Mesothelial cell of epicardium (in vitro differentiated cells): ENCODE measurements around the gene HAPLN3. TPM values are rescaled to one million over a fixed set of nuclear protein-coding genes. Genes with fewer than 3 reads are reported as not detected.

ENCODE experiments used
- DNase-seq, 2 experiments: peaks; one replicate each; pipeline ENCODE4 v3.0.0; 2021; ENCODE audit warnings: low spot score in 2 of 2; ENCODE audit not compliant: unreplicated experiment in 2 of 2
- H3K27ac Mint-ChIP-seq: 2 replicates; pipeline ENCODE4 v1.8.0; 2021; ENCODE audit warnings: mixed read lengths
- H3K27me3 Mint-ChIP-seq: 2 replicates; pipeline ENCODE4 v1.8.0; 2021; ENCODE audit warnings: low read depth, mixed read lengths
- H3K36me3 Mint-ChIP-seq: 2 replicates; pipeline ENCODE4 v1.8.0; 2021; ENCODE audit warnings: mixed read lengths
- H3K4me1 Mint-ChIP-seq: 2 replicates; pipeline ENCODE4 v1.8.0; 2021; ENCODE audit warnings: mixed read lengths
- H3K4me3 Mint-ChIP-seq: 2 replicates; pipeline ENCODE4 v1.8.0; 2021; ENCODE audit warnings: mild to moderate bottlenecking, moderate library complexity, mixed read lengths
- H3K9me3 Mint-ChIP-seq: 2 replicates; pipeline ENCODE4 v1.8.0; 2021; ENCODE audit warnings: mixed read lengths
- total RNA-seq: library from RNA; stranded (reverse); gene quantifications from 3 replicates; pipeline ENCODE4 v1.2.1, GENCODE V29; 2021
- TF ChIP-seq, protein P1 (sequence below): fragments of 200-600 bp; sonication (generic); IDR thresholded peaks from one replicate; pipeline ENCODE4 v1.5.0; 2021; ENCODE audit warnings: antibody characterized with exemption; ENCODE audit not compliant: unreplicated experiment

The HAPLN3 gene
- total RNA-seq, 1 donor from 2014 or later: 3.9 TPM

DNA sequence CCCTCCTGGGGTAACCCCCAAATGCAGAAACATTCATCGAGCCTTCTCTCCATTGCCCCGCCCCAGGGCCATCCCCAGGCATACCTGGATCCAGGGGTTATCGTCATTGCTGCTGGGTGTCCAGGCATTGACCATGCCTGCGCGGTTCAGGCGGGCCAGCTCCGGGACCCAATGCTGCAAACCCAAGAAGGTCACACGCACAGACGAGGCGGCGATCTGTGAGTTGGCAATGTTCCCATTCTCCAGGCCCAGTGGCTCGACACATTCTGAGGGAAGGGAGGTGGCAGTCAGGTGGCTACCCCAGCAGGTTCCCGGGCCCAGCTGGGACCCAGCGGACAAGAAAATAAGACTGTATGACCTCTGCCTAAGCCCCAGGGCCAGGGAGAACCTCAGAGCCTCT is 11.8 kb upstream of the HAPLN3 start:
- TF ChIP-seq, protein P1, sequence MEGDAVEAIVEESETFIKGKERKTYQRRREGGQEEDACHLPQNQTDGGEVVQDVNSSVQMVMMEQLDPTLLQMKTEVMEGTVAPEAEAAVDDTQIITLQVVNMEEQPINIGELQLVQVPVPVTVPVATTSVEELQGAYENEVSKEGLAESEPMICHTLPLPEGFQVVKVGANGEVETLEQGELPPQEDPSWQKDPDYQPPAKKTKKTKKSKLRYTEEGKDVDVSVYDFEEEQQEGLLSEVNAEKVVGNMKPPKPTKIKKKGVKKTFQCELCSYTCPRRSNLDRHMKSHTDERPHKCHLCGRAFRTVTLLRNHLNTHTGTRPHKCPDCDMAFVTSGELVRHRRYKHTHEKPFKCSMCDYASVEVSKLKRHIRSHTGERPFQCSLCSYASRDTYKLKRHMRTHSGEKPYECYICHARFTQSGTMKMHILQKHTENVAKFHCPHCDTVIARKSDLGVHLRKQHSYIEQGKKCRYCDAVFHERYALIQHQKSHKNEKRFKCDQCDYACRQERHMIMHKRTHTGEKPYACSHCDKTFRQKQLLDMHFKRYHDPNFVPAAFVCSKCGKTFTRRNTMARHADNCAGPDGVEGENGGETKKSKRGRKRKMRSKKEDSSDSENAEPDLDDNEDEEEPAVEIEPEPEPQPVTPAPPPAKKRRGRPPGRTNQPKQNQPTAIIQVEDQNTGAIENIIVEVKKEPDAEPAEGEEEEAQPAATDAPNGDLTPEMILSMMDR: no peak
- DNase-seq: no peak
- Mint-ChIP-seq H3K36me3 (peaks cover 28% of the 10 kb centered on the region), H3K27ac (no peak overlapping the region), H3K27me3 (no peaks in the 10 kb centered on the region), H3K4me1 (peaks cover 24% of the 10 kb centered on the region), H3K9me3 (no peaks in the 10 kb centered on the region), H3K4me3 (no peak overlapping the region)

DNA sequence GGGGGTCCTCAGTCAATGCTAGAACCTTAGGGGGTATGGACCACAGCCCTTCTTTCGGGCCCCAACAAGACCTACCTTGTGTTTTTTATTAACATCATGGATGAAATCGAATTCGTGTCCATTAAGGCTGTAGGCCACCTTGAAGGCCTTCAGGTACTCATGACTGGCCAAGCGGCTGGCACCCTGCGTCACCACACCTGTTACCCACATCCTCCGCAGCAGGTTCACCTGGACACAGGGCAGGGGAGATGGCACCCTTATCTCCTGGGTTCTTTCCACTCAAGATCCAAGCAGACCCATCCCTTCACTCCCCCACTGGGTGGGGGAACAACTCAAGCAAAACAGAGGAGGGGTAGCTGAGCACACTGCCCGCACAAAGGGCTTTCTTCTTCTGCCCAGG is 11.2 kb upstream of the HAPLN3 start:
- TF ChIP-seq, protein P1: no peak
- Mint-ChIP-seq H3K27ac (no peak overlapping the region), H3K9me3 (no peaks in the 10 kb centered on the region), H3K36me3 (peaks cover 28% of the 10 kb centered on the region), H3K4me1 (peaks cover 19% of the 10 kb centered on the region), H3K4me3 (no peak overlapping the region), H3K27me3 (no peaks in the 10 kb centered on the region)
- no peak for DNase-seq

DNA sequence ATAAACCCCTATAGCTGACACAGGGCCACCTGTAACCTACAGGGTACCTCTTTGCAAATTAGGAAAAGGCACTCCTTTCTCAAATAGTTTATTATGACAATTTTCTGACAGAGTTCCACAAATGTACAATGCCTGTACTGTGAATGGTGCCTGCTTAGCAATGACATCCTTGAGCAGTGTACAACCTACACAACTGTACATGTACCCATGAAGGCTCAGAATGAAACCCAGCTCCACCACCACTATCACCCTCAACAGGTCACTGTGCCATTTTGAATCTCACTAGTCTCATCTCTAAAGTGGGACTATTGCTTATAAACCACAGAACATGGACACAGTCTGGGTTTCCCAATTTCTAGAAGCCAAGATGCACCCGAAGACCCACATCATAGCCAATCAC is 10.8 kb upstream of the HAPLN3 start:
- Mint-ChIP-seq H3K4me3 (no peak overlapping the region), H3K4me1 (peaks cover 18% of the 10 kb centered on the region), H3K27me3 (no peaks in the 10 kb centered on the region), H3K27ac (no peak overlapping the region), H3K36me3 (peaks cover 28% of the 10 kb centered on the region), H3K9me3 (no peaks in the 10 kb centered on the region)
- no peak for DNase-seq
- TF ChIP-seq, protein P1: no peak

DNA sequence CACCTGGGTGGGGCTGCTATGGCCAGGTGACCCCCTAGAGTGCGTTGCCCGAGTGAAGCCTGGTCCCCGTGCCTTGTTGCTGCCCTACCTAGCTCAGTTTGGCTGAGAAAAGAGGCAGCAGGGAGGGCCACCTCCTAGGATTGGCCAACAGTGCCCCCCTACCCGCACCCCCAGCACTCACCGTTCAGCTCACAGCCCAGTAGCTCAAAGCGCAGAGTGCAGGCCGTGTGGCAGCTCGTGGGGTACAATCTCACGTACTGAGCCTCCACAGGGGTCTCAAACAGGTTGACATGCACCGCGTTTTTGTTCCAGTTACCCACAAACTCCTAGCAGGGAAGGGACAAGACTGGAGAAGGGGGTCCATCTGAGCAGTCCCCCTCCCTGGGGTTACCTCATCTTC is 10.2 kb upstream of the HAPLN3 start:
- Mint-ChIP-seq H3K27me3 (no peaks in the 10 kb centered on the region), H3K4me3 (no peak overlapping the region), H3K9me3 (no peaks in the 10 kb centered on the region), H3K27ac (no peak overlapping the region), H3K4me1 (peaks cover 13% of the 10 kb centered on the region), H3K36me3 (peaks cover 28% of the 10 kb centered on the region)
- DNase-seq: no peak
- TF ChIP-seq, protein P1: no peak

DNA sequence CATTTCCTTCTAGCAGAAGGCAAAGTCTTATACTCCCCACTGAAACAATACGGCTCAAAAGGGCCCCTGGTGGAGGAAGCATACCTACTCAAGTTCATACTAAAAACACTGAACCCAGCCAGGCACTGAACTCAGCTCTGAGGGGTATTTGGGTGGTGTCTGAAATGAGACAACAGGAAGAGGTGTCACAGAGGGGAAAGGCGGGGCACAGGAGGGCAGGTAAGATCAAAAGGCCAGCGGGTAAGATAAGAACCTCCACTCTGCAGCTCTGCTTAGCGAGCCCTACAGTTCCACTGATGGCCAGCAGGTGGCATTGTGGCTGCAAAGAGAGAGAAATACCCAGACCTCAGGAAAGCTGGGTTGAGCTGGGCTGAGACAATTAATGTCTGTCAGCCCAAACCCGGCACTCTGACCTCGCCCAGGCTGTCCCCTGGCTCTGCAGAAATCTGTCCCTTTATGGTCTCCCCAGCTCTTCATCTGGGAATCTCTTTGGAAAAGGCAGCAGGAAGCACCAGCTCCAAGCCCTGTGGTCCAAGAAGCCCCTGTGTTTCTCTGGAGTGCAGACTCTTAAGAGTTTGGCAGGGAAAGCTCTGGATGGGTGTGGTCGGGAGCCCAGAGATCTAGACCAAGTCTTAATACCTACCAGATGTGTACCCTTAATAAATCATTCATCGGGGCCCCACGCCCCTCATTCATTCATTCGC is 9.4 kb upstream of the HAPLN3 start:
- TF ChIP-seq, protein P1: peak; percentile 98
- H3K27ac Mint-ChIP-seq: no peak overlapping the region
- peak in 1 of 2 experiments; percentile 87 for DNase-seq
- peaks cover 22% of the 10 kb centered on the region for H3K36me3 Mint-ChIP-seq
- H3K4me1 Mint-ChIP-seq: peaks cover 9% of the 10 kb centered on the region
- H3K4me3 Mint-ChIP-seq: no peak overlapping the region
- H3K9me3 Mint-ChIP-seq: no peaks in the 10 kb centered on the region
- H3K27me3 Mint-ChIP-seq: no peaks in the 10 kb centered on the region
